ENCODE data around the gene ENC1.

Gene ENC1

GRCh38 chr5:74594137-74595040 lies 46.1 kb downstream of the ENC1 start:
- DNase-seq (ENCODE audit: insufficient read length, low spot score), result no peak
- TF ChIP-seq POLR2A (IDR thresholded peaks at IDR 0.05; ENCODE audit: low read depth, low read length), result no peak

GRCh38 chr5:74589204-74590056 lies 51.1 kb downstream of the ENC1 start:
- no peak for FAIRE-seq

More at GRCh38 chr5:74594137-74595040, 46.1 kb downstream of the ENC1 start:
- no peak for FAIRE-seq

GRCh38 chr5:74588415-74588814 lies 52.1 kb downstream of the ENC1 start:
- FAIRE-seq, result no peak
- no peak for TF ChIP-seq POLR2A (IDR thresholded peaks at IDR 0.05; ENCODE audit: low read depth, low read length)

More at GRCh38 chr5:74589204-74590056, 51.1 kb downstream of the ENC1 start:
- no peak for DNase-seq (ENCODE audit: insufficient read length, low spot score)
- TF ChIP-seq POLR2A (IDR thresholded peaks at IDR 0.05; ENCODE audit: low read depth, low read length), result no peak

DNA sequence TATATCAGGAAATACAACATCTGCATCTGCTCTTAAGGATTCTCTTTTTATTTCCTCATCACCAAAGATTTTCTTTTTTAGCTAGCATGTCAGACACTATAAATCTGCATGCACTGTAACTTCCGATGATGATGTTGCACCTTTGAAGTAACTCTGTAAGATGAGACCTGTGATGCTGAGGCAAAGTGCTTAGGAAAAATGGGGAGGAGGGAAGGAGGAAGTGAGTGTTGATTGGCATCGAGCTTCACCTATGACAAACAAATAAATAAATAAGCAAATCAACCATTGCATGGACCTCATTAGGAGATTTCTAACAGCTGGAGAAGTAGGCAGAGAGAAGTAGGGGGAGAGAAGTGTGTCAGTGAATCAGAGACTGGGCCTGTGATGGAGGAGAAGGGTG lies 52.6 kb downstream of the ENC1 start:
- DNase-seq (ENCODE audit: insufficient read length, low spot score) (no peak), FAIRE-seq (no peak)
- TF ChIP-seq POLR2A (IDR thresholded peaks at IDR 0.05; ENCODE audit: low read depth, low read length), result no peak

More at GRCh38 chr5:74588415-74588814, 52.1 kb downstream of the ENC1 start:
- DNase-seq (ENCODE audit: insufficient read length, low spot score), result no peak

DNA sequence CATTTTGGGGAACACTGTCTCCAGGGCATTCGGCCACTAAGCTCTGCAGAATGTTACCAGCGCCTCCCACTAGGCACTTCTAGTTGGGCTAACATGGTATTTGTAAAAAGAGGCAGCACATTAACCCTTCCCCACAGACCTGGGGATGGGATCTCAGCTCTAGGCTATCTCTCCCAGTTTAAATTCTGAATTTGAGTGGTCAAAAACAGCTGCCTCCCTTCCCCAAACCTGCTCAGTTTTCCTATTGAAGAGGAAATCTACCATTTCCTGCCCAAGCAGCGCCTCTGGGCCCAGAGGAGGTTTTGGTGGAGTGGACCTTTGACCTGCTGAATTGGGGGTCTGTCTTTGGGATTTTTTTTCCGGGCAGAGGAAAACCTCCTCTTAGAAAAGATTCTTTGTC lies 53.2 kb downstream of the ENC1 start:
- DNase-seq (ENCODE audit: insufficient read length, low spot score) (no peak), FAIRE-seq (no peak)
- TF ChIP-seq POLR2A (IDR thresholded peaks at IDR 0.05; ENCODE audit: low read depth, low read length), result no peak

DNA sequence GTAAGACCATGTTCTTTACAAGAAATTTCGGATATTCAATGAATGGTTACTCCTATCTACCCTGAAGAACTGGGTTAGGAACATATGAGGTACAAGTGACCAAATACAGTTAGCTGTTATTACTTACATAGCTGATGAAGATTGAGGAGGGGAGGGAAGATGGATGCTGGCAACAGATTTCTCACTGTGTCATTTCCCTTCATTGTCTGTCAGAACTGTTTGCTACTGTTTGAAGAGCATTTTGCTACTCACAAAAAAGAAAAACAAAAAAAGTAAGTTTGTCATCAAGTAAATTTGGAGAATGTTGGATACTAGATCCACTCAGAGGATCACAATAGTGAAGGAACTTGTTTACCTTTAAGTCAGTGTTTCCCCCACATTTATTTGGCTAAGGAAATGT lies 53.7 kb downstream of the ENC1 start:
- no peak for TF ChIP-seq POLR2A (IDR thresholded peaks at IDR 0.05; ENCODE audit: low read depth, low read length)
- FAIRE-seq, result no peak
- no peak for DNase-seq (ENCODE audit: insufficient read length, low spot score)

DNA sequence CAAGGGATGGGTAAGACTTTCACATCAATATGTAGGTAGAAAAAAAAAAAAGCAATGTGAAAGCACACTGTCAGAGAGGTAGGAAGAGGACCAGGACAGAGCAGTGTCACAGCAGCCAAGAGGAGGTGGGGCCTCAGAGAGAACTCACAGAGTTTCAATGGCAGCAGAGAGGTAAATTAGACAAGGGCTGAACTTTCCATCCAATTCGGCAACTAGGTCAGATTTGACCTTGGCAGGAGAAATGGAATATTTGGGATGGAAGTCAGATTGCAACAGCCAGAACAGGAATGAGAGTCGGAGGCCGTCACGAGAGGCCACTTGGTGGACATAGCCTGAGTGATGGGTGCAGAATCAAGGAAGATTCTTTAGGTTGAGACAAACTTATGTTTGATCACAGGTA lies 57.7 kb downstream of the ENC1 start:
- TF ChIP-seq POLR2A (IDR thresholded peaks at IDR 0.05; ENCODE audit: low read depth, low read length), result no peak
- no peak for DNase-seq (ENCODE audit: insufficient read length, low spot score)
- no peak for FAIRE-seq

GRCh38 chr5:74581988-74582365 lies 58.6 kb downstream of the ENC1 start:
- no peak for DNase-seq (ENCODE audit: insufficient read length, low spot score)
- FAIRE-seq, result no peak
- TF ChIP-seq POLR2A (IDR thresholded peaks at IDR 0.05; ENCODE audit: low read depth, low read length), result no peak

GRCh38 chr5:74580729-74581109 lies 59.8 kb downstream of the ENC1 start:
- DNase-seq (ENCODE audit: insufficient read length, low spot score), result no peak
- FAIRE-seq, result no peak
- no peak for TF ChIP-seq POLR2A (IDR thresholded peaks at IDR 0.05; ENCODE audit: low read depth, low read length)

GRCh38 chr5:74579215-74579614 lies 61.3 kb downstream of the ENC1 start:
- no peak for TF ChIP-seq POLR2A (IDR thresholded peaks at IDR 0.05; ENCODE audit: low read depth, low read length)
- FAIRE-seq (no peak), DNase-seq (ENCODE audit: insufficient read length, low spot score) (no peak)

DNA sequence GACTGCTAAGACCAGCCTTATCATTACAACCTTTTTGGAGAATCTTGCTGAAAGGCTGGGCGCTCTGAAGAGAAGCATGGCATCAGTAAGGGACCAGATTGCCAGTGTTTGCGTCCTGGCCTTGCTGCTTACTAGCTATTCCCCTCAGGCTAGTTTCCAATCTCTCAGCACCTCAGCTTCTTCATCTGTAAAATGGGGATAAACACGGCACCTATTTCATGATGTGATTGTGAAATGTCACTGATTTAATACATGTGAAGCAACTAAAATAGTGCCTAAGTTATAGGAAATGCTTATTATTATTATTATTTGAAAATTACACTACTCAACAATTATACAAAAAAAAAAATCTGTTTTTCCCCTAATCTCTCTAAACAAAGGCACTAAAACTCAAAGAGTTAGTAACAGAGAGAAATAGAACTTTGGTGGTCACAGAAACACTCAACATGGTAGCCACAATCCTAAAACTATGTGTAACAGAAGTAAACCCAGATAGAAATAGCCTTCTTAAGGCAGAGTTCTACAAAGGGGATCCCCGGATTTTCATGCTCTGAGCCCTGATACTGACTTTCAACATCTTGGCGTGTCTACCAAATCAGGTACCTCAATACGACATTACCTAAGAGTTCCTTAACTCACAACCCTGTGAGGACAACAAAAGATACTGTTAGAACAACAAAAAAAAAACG lies 62.0 kb downstream of the ENC1 start:
- no peak for TF ChIP-seq POLR2A (IDR thresholded peaks at IDR 0.05; ENCODE audit: low read depth, low read length)
- FAIRE-seq (no peak), DNase-seq (ENCODE audit: insufficient read length, low spot score) (no peak)

Data from H54 (cell line).